GM13976 (cell line): Measurements from ENCODE around the gene STK11IP.
A peak's percentile ranks its signal among the peaks of the same experiment; 100 is the strongest.

Source experiments
- DNase-seq: peaks from one replicate; pipeline ENCODE4 v3.0.0; 2012; ENCODE audit warnings: low spot score
- in situ Hi-C: fragments of 300-500 bp; cut with MboI; formaldehyde crosslinking; loops from one replicate; pipeline ENCODE4 v1.12.0; 2022; ENCODE audit warnings: low sequenced_read_pairs, mixed read lengths, inconsistent platforms; ENCODE audit not compliant: unreplicated experiment
- TF ChIP-seq, protein P1 (sequence below): IDR thresholded peaks from 2 replicates; pipeline ENCODE4 v1.5.1; 2012; ENCODE audit warnings: borderline replicate concordance, mild to moderate bottlenecking; ENCODE audit not compliant: insufficient read depth; ENCODE audit errors: extremely low read depth, missing control alignments, control extremely low read depth

STK11IP gene

DNA sequence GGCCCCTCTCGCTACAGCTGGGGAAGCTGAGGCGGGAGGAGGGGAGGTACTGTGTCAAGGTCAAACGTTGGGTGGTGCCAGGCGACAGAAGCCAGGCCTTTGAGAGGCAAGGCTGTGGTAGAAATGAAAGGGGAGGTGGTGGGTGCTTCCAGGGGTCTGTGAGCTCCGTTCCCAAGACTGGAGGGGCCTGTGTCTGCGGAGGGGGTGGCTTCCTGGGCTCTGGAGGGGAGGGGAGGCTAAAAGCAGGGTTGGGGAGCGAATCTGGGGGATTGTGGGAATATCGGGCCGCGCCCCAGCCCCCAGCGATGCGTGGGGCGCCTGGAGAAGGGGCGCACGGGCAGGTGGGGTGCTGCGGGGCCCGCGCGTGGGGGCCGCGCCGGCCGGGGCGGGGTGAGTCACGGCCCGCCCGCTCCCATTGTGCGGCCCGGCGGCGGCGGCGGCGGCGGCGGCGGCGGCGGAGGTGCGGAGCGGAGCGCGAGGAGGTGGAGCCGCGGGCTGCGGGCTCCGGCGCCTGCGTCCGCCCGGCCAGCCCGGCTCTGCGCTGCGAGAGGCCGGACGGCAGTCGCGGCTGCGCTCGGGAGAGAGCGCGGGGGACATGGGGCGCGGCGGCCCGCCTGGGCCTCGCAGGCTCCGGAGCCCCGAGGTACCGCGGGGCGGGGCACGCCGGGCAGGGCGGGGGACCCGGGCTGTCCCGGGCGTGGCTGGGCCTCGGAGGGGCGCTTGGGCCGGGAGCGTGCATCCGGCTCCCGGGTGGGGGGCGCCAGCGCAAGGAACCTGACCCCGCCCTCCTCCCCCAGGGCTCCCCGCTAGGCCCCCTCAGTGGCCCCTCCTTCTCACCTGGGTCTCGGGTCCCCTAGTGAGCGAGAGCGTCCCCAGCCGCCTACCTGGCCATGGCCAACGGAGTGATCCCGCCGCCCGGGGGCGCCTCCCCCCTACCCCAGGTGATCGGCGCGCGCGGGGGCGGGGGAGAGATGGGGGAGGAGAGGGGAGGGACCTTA lies 29.7 kb downstream of the STK11IP start, which contains the start of gene SLC4A3:
Gene SLC4A3 (plus strand): TSS at position 528 of the 998 bp plus-strand sequence. CDS start 363 bp downstream, at position 891.
- no peak for DNase-seq
- in situ Hi-C loops: no loop called here
- TF ChIP-seq, protein P1, sequence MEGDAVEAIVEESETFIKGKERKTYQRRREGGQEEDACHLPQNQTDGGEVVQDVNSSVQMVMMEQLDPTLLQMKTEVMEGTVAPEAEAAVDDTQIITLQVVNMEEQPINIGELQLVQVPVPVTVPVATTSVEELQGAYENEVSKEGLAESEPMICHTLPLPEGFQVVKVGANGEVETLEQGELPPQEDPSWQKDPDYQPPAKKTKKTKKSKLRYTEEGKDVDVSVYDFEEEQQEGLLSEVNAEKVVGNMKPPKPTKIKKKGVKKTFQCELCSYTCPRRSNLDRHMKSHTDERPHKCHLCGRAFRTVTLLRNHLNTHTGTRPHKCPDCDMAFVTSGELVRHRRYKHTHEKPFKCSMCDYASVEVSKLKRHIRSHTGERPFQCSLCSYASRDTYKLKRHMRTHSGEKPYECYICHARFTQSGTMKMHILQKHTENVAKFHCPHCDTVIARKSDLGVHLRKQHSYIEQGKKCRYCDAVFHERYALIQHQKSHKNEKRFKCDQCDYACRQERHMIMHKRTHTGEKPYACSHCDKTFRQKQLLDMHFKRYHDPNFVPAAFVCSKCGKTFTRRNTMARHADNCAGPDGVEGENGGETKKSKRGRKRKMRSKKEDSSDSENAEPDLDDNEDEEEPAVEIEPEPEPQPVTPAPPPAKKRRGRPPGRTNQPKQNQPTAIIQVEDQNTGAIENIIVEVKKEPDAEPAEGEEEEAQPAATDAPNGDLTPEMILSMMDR: no peak

DNA sequence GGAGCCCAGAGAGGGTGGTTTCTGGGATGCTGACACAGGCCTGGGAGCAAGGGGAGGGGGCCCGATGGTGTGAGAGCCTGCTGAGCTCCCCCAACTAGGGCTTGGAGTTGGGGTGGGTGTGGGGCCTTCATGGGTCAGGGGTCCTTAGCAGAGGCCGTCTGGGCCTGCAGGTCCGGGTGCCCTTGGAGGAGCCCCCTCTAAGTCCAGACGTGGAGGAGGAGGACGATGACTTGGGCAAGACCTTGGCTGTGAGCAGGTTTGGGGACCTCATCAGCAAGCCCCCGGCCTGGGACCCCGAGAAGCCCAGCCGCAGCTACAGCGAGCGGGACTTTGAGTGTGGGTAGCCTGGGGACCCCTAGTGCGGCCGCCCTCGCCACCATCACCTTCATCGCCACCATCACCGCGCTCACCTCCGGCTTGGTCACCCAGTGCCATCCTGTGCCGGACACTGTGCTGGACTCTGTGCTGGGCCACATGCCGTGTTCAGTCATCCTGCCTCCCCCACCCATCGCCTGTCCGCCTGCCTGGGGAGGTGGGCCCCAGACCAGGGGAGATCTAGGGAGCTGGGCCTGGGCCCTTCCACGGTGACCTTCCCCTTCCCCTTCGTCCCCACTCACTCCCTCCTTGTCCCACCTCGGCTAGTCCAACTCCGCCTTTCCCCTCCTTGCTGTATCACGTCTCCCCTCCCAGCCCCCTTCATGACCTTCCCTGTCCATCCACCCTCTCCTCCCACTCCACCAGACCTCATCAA lies 30.8 kb downstream of the STK11IP start:
- TF ChIP-seq, protein P1: no peak
- DNase-seq: no peak
- in situ Hi-C loops: no loop called here

DNA sequence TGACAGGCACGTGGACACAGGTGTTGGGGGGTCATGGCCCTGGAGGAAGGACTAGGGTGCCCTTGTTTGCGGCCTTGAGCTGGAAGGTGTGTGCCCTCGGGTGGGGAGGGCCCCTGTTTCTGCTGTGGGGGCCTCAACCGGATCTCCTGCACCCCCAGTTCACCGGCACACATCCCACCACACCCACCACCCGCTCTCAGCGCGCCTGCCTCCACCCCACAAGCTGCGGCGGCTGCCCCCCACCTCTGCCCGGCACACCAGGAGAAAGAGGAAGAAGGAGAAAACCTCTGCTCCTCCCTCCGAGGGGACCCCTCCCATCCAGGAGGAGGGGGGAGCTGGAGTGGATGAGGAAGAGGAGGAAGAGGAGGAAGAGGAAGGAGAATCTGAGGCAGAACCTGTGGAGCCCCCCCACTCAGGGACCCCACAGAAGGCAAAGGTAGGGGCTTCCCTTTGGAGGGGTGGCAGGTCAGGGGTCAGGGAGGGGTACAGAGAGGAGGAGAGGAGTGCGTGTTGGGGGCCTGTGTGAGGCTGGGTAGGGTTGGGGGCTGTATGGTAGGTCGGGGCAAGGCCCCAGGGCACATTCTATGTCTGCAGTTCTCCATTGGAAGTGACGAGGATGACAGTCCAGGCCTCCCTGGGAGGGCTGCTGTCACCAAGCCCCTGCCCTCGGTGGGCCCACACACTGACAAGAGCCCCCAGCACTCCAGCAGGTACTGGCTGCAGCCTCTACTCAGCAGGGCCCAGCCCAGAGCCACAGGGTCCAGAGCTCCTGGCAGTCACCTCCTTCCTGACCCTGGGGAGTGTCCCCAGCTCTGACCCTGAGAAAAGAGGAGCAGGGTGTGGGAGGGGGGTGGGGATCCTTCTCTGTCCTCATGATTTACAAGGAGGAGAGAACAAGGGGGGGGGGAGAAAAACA lies 31.6 kb downstream of the STK11IP start:
- TF ChIP-seq, protein P1: no peak
- in situ Hi-C loops: no loop called here
- DNase-seq: no peak

DNA sequence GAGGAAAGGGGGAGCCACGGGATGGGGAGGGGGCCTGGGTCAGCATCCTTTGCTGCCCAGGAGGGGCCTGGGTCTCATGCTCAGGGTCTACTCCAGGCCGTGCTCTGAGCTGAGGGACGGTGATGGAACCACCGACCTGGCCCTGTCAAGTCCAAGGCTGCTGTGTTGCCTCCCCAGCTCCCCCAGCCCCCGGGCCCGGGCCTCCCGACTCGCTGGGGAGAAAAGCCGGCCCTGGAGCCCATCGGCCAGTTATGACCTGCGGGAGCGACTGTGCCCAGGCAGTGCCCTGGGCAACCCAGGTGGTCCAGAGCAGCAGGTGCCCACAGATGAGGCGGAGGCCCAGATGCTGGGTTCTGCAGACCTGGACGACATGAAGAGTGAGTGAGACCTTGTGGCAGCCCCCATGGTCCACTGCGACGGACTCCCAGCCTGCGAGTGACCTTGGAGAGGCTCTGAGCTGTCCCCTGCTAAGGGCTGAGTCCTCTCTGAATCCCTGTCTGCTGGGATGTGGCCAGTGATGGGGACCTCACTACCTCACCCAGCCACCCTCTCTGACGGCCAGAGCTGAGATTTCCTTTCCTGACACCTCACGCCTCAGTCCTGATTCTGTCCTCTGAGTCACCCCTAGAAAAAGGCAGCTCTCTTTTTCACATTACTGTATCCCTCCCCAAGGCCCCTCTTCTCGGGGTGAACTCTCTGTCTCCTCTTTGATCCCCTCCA lies 32.5 kb downstream of the STK11IP start:
- peak; percentile 47 for DNase-seq
- TF ChIP-seq, protein P1: no peak
- in situ Hi-C loops: no loop called here

DNA sequence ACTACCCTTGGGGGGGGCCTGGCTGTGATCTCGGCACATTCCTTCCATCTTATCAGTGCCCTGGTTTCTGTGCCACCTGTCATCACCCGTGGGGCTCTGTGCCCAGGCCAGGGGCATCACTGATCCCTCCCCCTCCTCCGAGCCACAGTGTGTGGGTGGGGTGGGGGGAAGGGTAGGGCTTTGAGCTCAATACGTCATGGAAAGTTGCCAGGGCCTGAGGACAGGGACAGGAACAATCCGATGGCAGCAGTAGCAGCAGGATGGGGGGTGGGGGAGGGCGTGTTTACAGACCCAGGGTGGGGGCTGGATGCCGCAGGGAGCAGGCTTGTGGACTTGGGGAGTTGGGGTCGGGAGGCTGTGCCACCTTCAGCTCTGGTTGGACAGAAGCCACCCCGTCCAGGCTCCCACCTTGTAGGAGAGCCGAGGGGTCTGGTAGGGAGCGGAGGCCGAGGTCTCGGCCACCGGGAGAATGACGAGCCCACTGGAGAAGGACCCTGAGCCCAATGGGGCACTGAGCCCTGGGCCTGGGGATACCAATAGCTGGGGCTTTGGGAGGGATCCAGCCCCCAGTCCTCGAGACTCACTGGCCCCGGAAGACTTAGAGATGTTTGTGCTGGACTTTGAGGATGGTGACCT lies 33.2 kb downstream of the STK11IP start:
- TF ChIP-seq, protein P1: no peak
- peak; percentile 34 for DNase-seq
- in situ Hi-C loops: no loop called here
